ENCODE data around the gene IFI16.

GRCh38 chr1:158962983-158963382 is 46.7 kb upstream of the IFI16 start:
- TF ChIP-seq EP300 (IDR thresholded peaks at IDR 0.05): no peak
- TF ChIP-seq ATOH8 (CRISPR knock-in tag; IDR thresholded peaks at IDR 0.05; ENCODE audit: low read depth): no peak
- TF ChIP-seq MAZ (IDR thresholded peaks at IDR 0.05; ENCODE audit: borderline replicate concordance, low read depth, low read length): no peak
- no peak for TF ChIP-seq ELK1 (IDR thresholded peaks at IDR 0.05; ENCODE audit: low read depth, low read length)
- TF ChIP-seq REST (IDR thresholded peaks at IDR 0.05): no peak
- TF ChIP-seq CTCF (IDR thresholded peaks at IDR 0.05): no peak
- no peak for TF ChIP-seq NPAS2 (CRISPR knock-in tag; IDR thresholded peaks at IDR 0.05; ENCODE audit: borderline replicate concordance)
- TF ChIP-seq JUNB (IDR thresholded peaks at IDR 0.05): no peak
- no peak for TF ChIP-seq FOXS1 (CRISPR knock-in tag; IDR thresholded peaks at IDR 0.05)
- no peak for TF ChIP-seq POLR2A (IDR thresholded peaks at IDR 0.05; ENCODE audit: low read length)
- no peak for TF ChIP-seq RAD21 (conservative IDR thresholded peaks at IDR 0.05 in 1 of 2, IDR thresholded peaks at IDR 0.05 in 1 of 2)
- TF ChIP-seq CHD2 (IDR thresholded peaks at IDR 0.05; ENCODE audit: low read length, partially characterized antibody): no peak
- TF ChIP-seq MAX (IDR thresholded peaks at IDR 0.05): no peak
